IPS-20b (cell line): ENCODE measurements around the gene EXOC3L1.

ENCODE experiments used
- H3K27ac ChIP-seq: one replicate; pipeline ENCODE4 v1.5.1; 2013; ENCODE audit warnings: low read length
- H3K27me3 ChIP-seq: 2 replicates; pipeline ENCODE4 v1.6.1; 2013; ENCODE audit warnings: mild to moderate bottlenecking, low read length, inconsistent platforms; ENCODE audit not compliant: insufficient read depth
- H3K36me3 ChIP-seq: 2 replicates; pipeline ENCODE4 v1.6.1; 2013; ENCODE audit warnings: low read depth, mild to moderate bottlenecking, inconsistent platforms, low read length, moderate library complexity; ENCODE audit not compliant: insufficient read depth
- H3K4me1 ChIP-seq: 2 replicates; pipeline ENCODE4 v1.6.1; 2013; ENCODE audit warnings: mild to moderate bottlenecking, control low read depth, inconsistent platforms, low read length, moderate library complexity; ENCODE audit not compliant: insufficient read depth
- H3K4me3 ChIP-seq: 2 replicates; pipeline ENCODE4 v1.5.1; 2013; ENCODE audit warnings: mild to moderate bottlenecking, low read length, inconsistent platforms
- H3K9ac ChIP-seq: 2 replicates; pipeline ENCODE4 v1.6.1; 2013; ENCODE audit warnings: low read depth, mild to moderate bottlenecking, inconsistent platforms, low read length, moderate library complexity
- H3K9me3 ChIP-seq: 2 replicates; pipeline ENCODE4 v1.6.1; 2013; ENCODE audit warnings: mild to moderate bottlenecking, low read depth, low read length, inconsistent platforms; ENCODE audit not compliant: insufficient read depth

Gene EXOC3L1

DNA sequence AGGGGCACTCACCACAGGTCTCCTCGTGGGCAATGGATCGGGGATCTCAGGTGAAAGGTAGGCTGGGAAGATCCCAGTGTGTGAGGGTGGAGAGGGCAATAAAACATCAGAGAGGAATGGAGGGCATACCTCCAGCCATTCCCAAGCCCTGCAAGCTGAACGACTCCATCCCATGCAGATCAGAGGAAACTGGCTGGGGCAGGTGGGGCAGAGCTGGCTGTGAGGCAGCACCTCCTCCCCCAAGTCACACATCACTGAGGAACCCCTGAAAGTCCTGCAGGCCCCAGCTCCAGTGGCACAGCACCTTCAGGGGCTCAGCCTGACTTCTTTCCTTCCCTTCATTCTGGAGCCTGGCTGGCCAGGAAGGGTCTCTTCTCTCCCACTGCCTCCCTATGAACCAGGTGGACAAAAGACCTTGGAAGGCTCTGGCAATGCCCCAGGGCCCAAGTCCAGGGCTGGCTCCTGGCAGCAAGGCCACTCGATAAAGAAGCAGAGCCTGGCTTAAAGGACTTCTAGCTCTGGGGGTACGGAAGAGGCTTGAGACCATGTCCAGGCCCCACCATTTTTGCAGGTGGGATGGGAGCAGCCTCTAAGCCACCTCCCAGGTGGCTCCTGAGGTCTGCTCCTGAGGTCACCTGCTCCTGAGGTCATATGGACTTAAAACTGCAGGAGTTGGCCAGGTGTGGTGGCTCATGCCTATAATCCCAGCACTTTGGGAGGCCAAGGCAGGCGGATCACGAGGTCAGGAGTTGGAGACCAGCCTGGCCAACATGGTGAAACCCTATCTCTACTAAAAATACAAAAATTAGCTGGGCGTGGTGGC, 23.5 kb upstream of the EXOC3L1 start:
- H3K27me3 ChIP-seq, result peaks cover 42% of the 10 kb centered on the region
- no peak overlapping the region for H3K27ac ChIP-seq
- H3K9ac ChIP-seq, result no peak overlapping the region
- H3K9me3 ChIP-seq, result no peaks in the 10 kb centered on the region
- no peaks in the 10 kb centered on the region for H3K4me1 ChIP-seq
- no peaks in the 10 kb centered on the region for H3K36me3 ChIP-seq
- H3K4me3 ChIP-seq, result no peak overlapping the region

DNA sequence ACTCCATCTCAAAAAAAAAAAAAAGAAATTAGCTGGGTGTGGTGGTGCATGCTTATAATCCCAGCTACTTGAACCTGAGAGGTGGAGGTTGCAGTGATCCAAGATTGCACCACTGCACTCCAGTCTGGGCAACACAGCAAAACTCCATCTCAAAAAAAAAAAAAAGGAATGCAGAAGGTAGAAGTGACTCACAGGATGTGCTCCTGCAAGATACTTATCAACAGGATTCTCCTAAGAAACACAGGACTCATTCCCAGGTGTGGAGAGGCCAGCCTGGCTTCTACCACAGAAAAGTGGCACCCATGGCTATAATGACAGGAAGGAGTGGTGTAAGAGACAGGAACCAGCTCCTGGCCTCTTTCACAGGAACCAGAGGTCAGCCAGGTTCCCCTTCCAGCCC, 22.8 kb upstream of the EXOC3L1 start:
- no peak overlapping the region for H3K27ac ChIP-seq

GRCh38 chr16:67211674-67212073, 21.7 kb upstream of the EXOC3L1 start:
- Histone ChIP-seq H3K4me1 (no peaks in the 10 kb centered on the region; the same call in 1 of the 2 replicates), H3K27ac (no peak overlapping the region), H3K4me3 (no peak overlapping the region), H3K9me3 (no peaks in the 10 kb centered on the region), H3K36me3 (no peaks in the 10 kb centered on the region), H3K27me3 (peaks cover 32% of the 10 kb centered on the region), H3K9ac (no peak overlapping the region)

More for the DNA sequence above, 22.8 kb upstream of the EXOC3L1 start:
- Histone ChIP-seq H3K4me1 (no peaks in the 10 kb centered on the region), H3K4me3 (no peak overlapping the region), H3K27me3 (peaks cover 42% of the 10 kb centered on the region), H3K36me3 (no peaks in the 10 kb centered on the region), H3K9ac (no peak overlapping the region), H3K9me3 (no peaks in the 10 kb centered on the region)

GRCh38 chr16:67210069-67210937, 20.4 kb upstream of the EXOC3L1 start:
- no peak overlapping the region for H3K9ac ChIP-seq
- H3K4me3 ChIP-seq, result no peak overlapping the region
- H3K4me1 ChIP-seq, result no peaks in the 10 kb centered on the region; the same call in 1 of the 2 replicates
- no peak overlapping the region for H3K27ac ChIP-seq
- H3K36me3 ChIP-seq, result no peaks in the 10 kb centered on the region
- no peaks in the 10 kb centered on the region for H3K9me3 ChIP-seq
- H3K27me3 ChIP-seq, result peaks cover 22% of the 10 kb centered on the region

DNA sequence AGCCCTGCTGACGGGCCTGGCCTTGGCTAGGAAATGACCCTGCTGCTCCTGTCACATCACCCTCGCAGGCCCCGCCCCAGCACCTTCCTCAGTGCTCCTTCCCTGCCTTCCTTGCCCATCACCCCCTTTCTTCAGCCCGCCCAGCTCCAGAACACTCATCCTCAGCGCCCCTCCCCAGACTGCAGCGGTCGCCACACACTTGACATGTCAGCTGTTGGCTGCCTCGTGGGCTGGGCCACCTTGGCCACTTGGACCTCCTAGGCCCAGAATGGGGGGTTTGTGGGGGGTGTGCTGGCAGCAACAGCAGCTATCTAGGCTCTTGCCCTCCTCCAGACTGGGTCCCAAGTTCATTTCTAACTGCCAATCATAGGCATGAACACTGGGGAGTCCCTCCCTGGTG, 19.6 kb upstream of the EXOC3L1 start:
- no peaks in the 10 kb centered on the region for H3K9me3 ChIP-seq
- no peak overlapping the region for H3K27ac ChIP-seq
- H3K27me3 ChIP-seq, result peaks cover 16% of the 10 kb centered on the region
- H3K9ac ChIP-seq, result no peak overlapping the region
- H3K4me1 ChIP-seq, result no peaks in the 10 kb centered on the region; the same call in 1 of the 2 replicates
- no peaks in the 10 kb centered on the region for H3K36me3 ChIP-seq
- no peak overlapping the region for H3K4me3 ChIP-seq

- H3K27me3 ChIP-seq, result peaks cover 15% of the 10 kb centered on the region
- H3K36me3 ChIP-seq, result no peaks in the 10 kb centered on the region
- H3K9ac ChIP-seq, result no peak overlapping the region; the same call in 1 of the 2 replicates
- no peaks in the 10 kb centered on the region; the same call in 1 of the 2 replicates for H3K4me1 ChIP-seq
- H3K27ac ChIP-seq, result no peak overlapping the region
- no peaks in the 10 kb centered on the region for H3K9me3 ChIP-seq
- H3K4me3 ChIP-seq, result no peak overlapping the region
Measured at GRCh38 chr16:67208154-67208896, 18.4 kb upstream of the EXOC3L1 start.

GRCh38 chr16:67207249-67208091, 17.5 kb upstream of the EXOC3L1 start:
- peaks cover 9% of the 10 kb centered on the region for H3K27me3 ChIP-seq
- H3K9ac ChIP-seq, result no peak overlapping the region; the same call in 1 of the 2 replicates
- H3K9me3 ChIP-seq, result no peaks in the 10 kb centered on the region
- no peaks in the 10 kb centered on the region; the same call in 1 of the 2 replicates for H3K4me1 ChIP-seq
- no peaks in the 10 kb centered on the region for H3K36me3 ChIP-seq
- no peak overlapping the region for H3K4me3 ChIP-seq
- no peak overlapping the region for H3K27ac ChIP-seq

- Histone ChIP-seq H3K4me3 (no peak overlapping the region), H3K27ac (no peak overlapping the region), H3K4me1 (no peaks in the 10 kb centered on the region; the same call in 1 of the 2 replicates), H3K27me3 (peaks cover 5% of the 10 kb centered on the region; the same call in 1 of the 2 replicates), H3K36me3 (no peaks in the 10 kb centered on the region), H3K9me3 (no peaks in the 10 kb centered on the region), H3K9ac (no peak overlapping the region)
Measured at GRCh38 chr16:67206838-67207248, 16.9 kb upstream of the EXOC3L1 start.

- no peaks in the 10 kb centered on the region; the same call in 1 of the 2 replicates for H3K4me1 ChIP-seq
- no peak overlapping the region for H3K4me3 ChIP-seq
- no peaks in the 10 kb centered on the region for H3K9me3 ChIP-seq
- H3K9ac ChIP-seq, result no peak overlapping the region
- H3K27ac ChIP-seq, result no peak overlapping the region
- no peaks in the 10 kb centered on the region; the same call in 1 of the 2 replicates for H3K27me3 ChIP-seq
- H3K36me3 ChIP-seq, result peaks cover 4% of the 10 kb centered on the region; the same call in 1 of the 2 replicates
Measured at GRCh38 chr16:67206129-67206837, 16.3 kb upstream of the EXOC3L1 start.

- no peaks in the 10 kb centered on the region for H3K27me3 ChIP-seq
- H3K36me3 ChIP-seq, result peaks cover 5% of the 10 kb centered on the region; the same call in 1 of the 2 replicates
- no peak overlapping the region for H3K9ac ChIP-seq
Measured at GRCh38 chr16:67204076-67204475, 14.1 kb upstream of the EXOC3L1 start.

More at GRCh38 chr16:67204076-67204475, 14.1 kb upstream of the EXOC3L1 start:
- Histone ChIP-seq H3K4me3 (no peak overlapping the region), H3K9me3 (no peaks in the 10 kb centered on the region), H3K4me1 (peaks cover 3% of the 10 kb centered on the region; the same call in 1 of the 2 replicates), H3K27ac (no peak overlapping the region)
